Panc1 (cell line): Measurements from ENCODE around the gene CCDC141. TPM values are rescaled to one million over a fixed set of nuclear protein-coding genes. Genes with fewer than 3 reads are reported as not detected.

Source experiments
- ATAC-seq: fragments of 200-7000 bp; cut with Tn5 transposase; 2 replicates; pipeline ENCODE4 v1.9.1; 2020; ENCODE audit warnings: mild to moderate bottlenecking, moderate library complexity
- BruUV-seq: library from RNA; stranded (reverse); fragments of 400-500 nt; replicated peaks from 2 replicates; lab custom pipeline; 2021; lab: Mats Ljungman, UMichigan
- CTCF ChIA-PET: fragments of 300-600 bp; sonication (Branson Sonifier 250); formaldehyde crosslinking; loops from one replicate; lab custom pipeline; 2022; ENCODE audit warnings: antibody characterized with exemption; lab: Charles Lee
- POLR2A ChIA-PET: fragments of 300-600 bp; sonication (Branson Sonifier 250); formaldehyde crosslinking; loops from one replicate; lab custom pipeline; 2022; ENCODE audit warnings: antibody characterized with exemption; lab: Charles Lee
- DNase-seq: peaks from one replicate; pipeline ENCODE4 v3.0.0-alpha.2; 2010; ENCODE audit warnings: low read depth, low spot score
- H3K27ac ChIP-seq: 2 replicates; pipeline ENCODE4 v1.5.1; 2011; ENCODE audit warnings: mild to moderate bottlenecking, low read length, inconsistent platforms
- H3K27me3 ChIP-seq: fragments of 200-500 bp; sonication (Bioruptor generic); 2 replicates; pipeline ENCODE4 v1.6.0; 2014; ENCODE audit warnings: low read length, inconsistent platforms; ENCODE audit not compliant: control insufficient read depth, insufficient read depth
- H3K36me3 ChIP-seq: fragments of 200-500 bp; sonication (Bioruptor generic); 2 replicates; pipeline ENCODE4 v1.5.1; 2014; ENCODE audit warnings: inconsistent platforms, mild to moderate bottlenecking, low read length, moderate library complexity; ENCODE audit not compliant: control insufficient read depth, insufficient read depth
- H3K4me1 ChIP-seq: 2 replicates; pipeline ENCODE4 v1.5.1; 2011; ENCODE audit warnings: inconsistent platforms, mild to moderate bottlenecking, low read length, moderate library complexity; ENCODE audit not compliant: control insufficient read depth, insufficient read depth
- H3K4me3 ChIP-seq, 2 experiments: 2 replicates each; pipeline ENCODE4 v1.5.1; 2011 to 2012; ENCODE audit warnings: low read depth in 2 of 2, low read length in 2 of 2, mild to moderate bottlenecking in 2 of 2, inconsistent platforms in 1 of 2, moderate library complexity in 1 of 2
- H3K9me3 ChIP-seq: fragments of 200-500 bp; sonication (Bioruptor generic); 2 replicates; pipeline ENCODE4 v1.5.1; 2014; ENCODE audit warnings: low read depth, mild to moderate bottlenecking, inconsistent platforms, low read length, moderate library complexity; ENCODE audit not compliant: control insufficient read depth, insufficient read depth
- CTCF ChIP-seq: fragments of 450-650 bp; IDR thresholded peaks from 2 replicates; pipeline ENCODE4 v1.5.1; 2017; ENCODE audit warnings: mild to moderate bottlenecking
- POLR2AphosphoS5 ChIP-seq: IDR thresholded peaks from 2 replicates; pipeline ENCODE4 v1.6.1; 2012; ENCODE audit warnings: mild to moderate bottlenecking, low read depth, low read length, moderate library complexity
- SIN3A ChIP-seq: IDR thresholded peaks from 2 replicates; pipeline ENCODE4 v1.6.1; 2012; ENCODE audit warnings: low read depth, mild to moderate bottlenecking, low read length, moderate library complexity, borderline replicate concordance; ENCODE audit not compliant: insufficient read depth
- TCF7L2 ChIP-seq: IDR thresholded peaks from 2 replicates; pipeline ENCODE4 v1.6.1; 2011; ENCODE audit warnings: mild to moderate bottlenecking, low read depth, low read length, inconsistent platforms
- in situ Hi-C: cut with HindIII; loops from 2 replicates; pipeline ENCODE4 v1.10.0; 2016; ENCODE audit warnings: low sequenced_read_pairs, low pct_unique_long_range_greater_than_20kb
- intact Hi-C: fragments of 100-400 bp; cut with micrococcal nuclease; formaldehyde crosslinking; loops from one replicate; pipeline ENCODE4 v1.10.0; 2022; ENCODE audit not compliant: unreplicated experiment
- total RNA-seq: library from RNA; stranded (reverse); gene quantifications from one replicate; pipeline ENCODE4 v1.2.1, GENCODE V29; 2021; ENCODE audit not compliant: unreplicated experiment
- TF ChIP-seq, protein P1 (sequence below), 2 experiments: IDR thresholded peaks; 2 replicates each; pipeline ENCODE4 v1.6.1; 2011 to 2012; ENCODE audit warnings: low read depth in 2 of 2, control low read depth in 1 of 2, low read length in 1 of 2, mild to moderate bottlenecking in 1 of 2, moderate library complexity in 1 of 2; ENCODE audit not compliant: insufficient read depth in 1 of 2

CCDC141 gene
- total RNA-seq, 1 experiment from 2014 or later = 0.10 TPM

DNA sequence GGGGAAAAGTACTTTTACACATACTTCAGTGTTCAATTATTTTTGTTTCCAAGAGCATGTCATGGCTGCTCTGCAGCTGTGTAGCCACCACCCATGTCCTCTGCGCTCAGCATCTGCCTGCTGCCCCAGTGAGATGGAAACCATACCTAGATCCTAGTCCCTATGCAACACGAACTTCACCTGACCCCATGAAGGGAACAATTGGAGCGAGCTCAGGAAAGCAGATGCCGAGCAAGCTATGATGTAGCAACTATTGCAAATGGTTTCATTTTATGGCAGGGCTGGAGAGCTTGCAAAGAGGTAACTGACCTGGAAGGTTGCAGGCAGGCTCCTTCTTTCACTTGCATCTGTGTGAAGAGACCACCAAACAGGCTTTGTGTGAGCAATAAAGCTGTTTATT lies 1.3 kb upstream of the CCDC141 start:
- H3K4me3 ChIP-seq = no peak overlapping the region
- H3K4me1 ChIP-seq = no peaks in the 10 kb centered on the region
- ChIA-PET POLR2A (no interaction called here), CTCF (no interaction called here)
- intact Hi-C loops (no loop called here), in situ Hi-C loops (no loop called here)
- DNase-seq (no peak), ATAC-seq (no peak)
- no peaks in the 10 kb centered on the region for H3K36me3 ChIP-seq
- no TSS peak for BruUV-seq
- H3K27ac ChIP-seq = no peak overlapping the region
- H3K27me3 ChIP-seq = no peaks in the 10 kb centered on the region
- TF ChIP-seq POLR2AphosphoS5 (no peak), SIN3A (no peak), CTCF (no peak), TCF7L2 (no peak)
- TF ChIP-seq, protein P1, sequence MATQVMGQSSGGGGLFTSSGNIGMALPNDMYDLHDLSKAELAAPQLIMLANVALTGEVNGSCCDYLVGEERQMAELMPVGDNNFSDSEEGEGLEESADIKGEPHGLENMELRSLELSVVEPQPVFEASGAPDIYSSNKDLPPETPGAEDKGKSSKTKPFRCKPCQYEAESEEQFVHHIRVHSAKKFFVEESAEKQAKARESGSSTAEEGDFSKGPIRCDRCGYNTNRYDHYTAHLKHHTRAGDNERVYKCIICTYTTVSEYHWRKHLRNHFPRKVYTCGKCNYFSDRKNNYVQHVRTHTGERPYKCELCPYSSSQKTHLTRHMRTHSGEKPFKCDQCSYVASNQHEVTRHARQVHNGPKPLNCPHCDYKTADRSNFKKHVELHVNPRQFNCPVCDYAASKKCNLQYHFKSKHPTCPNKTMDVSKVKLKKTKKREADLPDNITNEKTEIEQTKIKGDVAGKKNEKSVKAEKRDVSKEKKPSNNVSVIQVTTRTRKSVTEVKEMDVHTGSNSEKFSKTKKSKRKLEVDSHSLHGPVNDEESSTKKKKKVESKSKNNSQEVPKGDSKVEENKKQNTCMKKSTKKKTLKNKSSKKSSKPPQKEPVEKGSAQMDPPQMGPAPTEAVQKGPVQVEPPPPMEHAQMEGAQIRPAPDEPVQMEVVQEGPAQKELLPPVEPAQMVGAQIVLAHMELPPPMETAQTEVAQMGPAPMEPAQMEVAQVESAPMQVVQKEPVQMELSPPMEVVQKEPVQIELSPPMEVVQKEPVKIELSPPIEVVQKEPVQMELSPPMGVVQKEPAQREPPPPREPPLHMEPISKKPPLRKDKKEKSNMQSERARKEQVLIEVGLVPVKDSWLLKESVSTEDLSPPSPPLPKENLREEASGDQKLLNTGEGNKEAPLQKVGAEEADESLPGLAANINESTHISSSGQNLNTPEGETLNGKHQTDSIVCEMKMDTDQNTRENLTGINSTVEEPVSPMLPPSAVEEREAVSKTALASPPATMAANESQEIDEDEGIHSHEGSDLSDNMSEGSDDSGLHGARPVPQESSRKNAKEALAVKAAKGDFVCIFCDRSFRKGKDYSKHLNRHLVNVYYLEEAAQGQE (IDR thresholded peaks at IDR 0.05; ENCODE audit: insufficient read depth in 1 of 2, low read depth in 2 of 2, low read length in 1 of 2) = no peak
- no peaks in the 10 kb centered on the region for H3K9me3 ChIP-seq

DNA sequence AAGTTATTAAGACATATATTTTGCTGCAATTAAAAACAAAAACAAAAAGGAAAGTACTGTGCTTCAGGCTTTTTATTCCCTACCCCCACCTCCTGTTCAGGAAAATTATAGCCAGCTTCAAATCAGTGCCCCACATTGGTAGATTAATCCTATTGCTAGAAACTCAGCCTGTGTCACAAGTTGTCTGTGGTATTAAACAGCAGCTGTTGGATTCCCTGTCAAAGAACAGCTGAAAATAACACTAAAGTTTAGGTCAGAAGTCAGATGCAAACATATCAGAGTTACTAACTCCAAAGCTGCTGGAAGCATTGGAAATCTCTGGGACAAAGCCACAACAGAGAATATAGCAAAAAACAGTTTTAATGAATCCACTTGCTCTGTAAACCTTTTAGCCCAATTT lies 818 bp upstream of the CCDC141 start:
- Histone ChIP-seq H3K4me1 (no peaks in the 10 kb centered on the region), H3K36me3 (no peaks in the 10 kb centered on the region), H3K27me3 (no peaks in the 10 kb centered on the region), H3K9me3 (no peaks in the 10 kb centered on the region), H3K27ac (no peak overlapping the region), H3K4me3 (no peak overlapping the region)
- TF ChIP-seq SIN3A = no peak
- TF ChIP-seq, protein P1 (IDR thresholded peaks at IDR 0.05; ENCODE audit: insufficient read depth in 1 of 2, low read depth in 2 of 2, low read length in 1 of 2) = no peak
- TF ChIP-seq CTCF = no peak
- TF ChIP-seq TCF7L2 = no peak
- TF ChIP-seq POLR2AphosphoS5 = no peak
- no TSS peak for BruUV-seq
- ChIA-PET CTCF (no interaction called here), POLR2A (no interaction called here)
- ATAC-seq (no peak), DNase-seq (no peak)
- intact Hi-C loops = no loop called here
- in situ Hi-C loops = no loop called here
